ENCODE results near the gene SENP5. TPM values are rescaled to one million over a fixed set of nuclear protein-coding genes. Genes with fewer than 3 reads are reported as not detected.

Gene SENP5
- total RNA-seq, 1 donor from 2014 or later = 39.2 TPM

DNA sequence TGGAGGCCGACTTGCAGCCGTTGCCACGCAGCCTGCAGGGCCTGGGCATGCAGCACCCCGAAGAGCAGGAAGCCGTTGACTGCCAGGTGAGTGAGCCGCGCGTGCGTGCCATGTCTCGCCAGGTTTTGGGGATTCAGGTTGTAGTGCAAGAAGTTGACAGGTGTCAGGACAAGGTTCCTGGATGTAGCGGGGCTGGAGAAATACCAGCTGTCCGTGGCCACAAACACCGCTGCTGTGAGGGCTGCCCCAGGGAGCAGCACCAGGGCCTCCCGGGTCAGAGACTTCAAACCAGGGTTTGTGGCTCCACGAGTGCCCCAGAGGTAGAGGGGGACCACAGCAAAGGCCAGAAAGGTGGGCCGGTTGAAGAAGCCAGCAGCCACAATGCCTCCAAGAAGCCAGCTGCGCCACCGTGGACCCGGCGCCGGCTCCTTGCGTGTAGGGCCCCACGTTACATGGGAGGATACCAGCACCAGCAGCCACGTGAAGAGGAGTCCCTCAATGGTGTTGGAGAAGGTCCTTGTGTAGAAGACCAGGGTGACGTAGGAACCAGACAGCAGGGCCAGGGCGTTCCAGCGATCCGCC, 80.2 kb downstream of the SENP5 start:
- no peak for DNase-seq (ENCODE audit: low read depth)
- no peak overlapping the region for H3K4me3 ChIP-seq (ENCODE audit: low read depth, low read length)
- TF ChIP-seq, protein P1, sequence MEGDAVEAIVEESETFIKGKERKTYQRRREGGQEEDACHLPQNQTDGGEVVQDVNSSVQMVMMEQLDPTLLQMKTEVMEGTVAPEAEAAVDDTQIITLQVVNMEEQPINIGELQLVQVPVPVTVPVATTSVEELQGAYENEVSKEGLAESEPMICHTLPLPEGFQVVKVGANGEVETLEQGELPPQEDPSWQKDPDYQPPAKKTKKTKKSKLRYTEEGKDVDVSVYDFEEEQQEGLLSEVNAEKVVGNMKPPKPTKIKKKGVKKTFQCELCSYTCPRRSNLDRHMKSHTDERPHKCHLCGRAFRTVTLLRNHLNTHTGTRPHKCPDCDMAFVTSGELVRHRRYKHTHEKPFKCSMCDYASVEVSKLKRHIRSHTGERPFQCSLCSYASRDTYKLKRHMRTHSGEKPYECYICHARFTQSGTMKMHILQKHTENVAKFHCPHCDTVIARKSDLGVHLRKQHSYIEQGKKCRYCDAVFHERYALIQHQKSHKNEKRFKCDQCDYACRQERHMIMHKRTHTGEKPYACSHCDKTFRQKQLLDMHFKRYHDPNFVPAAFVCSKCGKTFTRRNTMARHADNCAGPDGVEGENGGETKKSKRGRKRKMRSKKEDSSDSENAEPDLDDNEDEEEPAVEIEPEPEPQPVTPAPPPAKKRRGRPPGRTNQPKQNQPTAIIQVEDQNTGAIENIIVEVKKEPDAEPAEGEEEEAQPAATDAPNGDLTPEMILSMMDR (IDR thresholded peaks at IDR 0.05; ENCODE audit: insufficient read depth, low read length, severe bottlenecking) = no peak
- FAIRE-seq = no peak
- H3K36me3 ChIP-seq (ENCODE audit: control insufficient read depth, insufficient read depth, low read length) = no peaks in the 10 kb centered on the region
- H3K27me3 ChIP-seq (ENCODE audit: control insufficient read depth, insufficient read depth, low read length) = no peaks in the 10 kb centered on the region

- Histone ChIP-seq H3K4me3 (ENCODE audit: low read depth, low read length) (no peak overlapping the region), H3K36me3 (ENCODE audit: control insufficient read depth, insufficient read depth, low read length) (no peaks in the 10 kb centered on the region), H3K27me3 (ENCODE audit: control insufficient read depth, insufficient read depth, low read length) (no peaks in the 10 kb centered on the region)
- TF ChIP-seq, protein P1 (IDR thresholded peaks at IDR 0.05; ENCODE audit: insufficient read depth, low read length, severe bottlenecking) = peak; percentile 27
- FAIRE-seq = no peak
- no peak for DNase-seq (ENCODE audit: low read depth)
Observed at GRCh38 chr3:196948442-196949284, 80.9 kb downstream of the SENP5 start.

- FAIRE-seq (no peak), DNase-seq (ENCODE audit: low read depth) (no peak)
- H3K4me3 ChIP-seq (ENCODE audit: low read depth, low read length) = no peak overlapping the region
- TF ChIP-seq, protein P1 (IDR thresholded peaks at IDR 0.05; ENCODE audit: insufficient read depth, low read length, severe bottlenecking) = no peak
- no peaks in the 10 kb centered on the region for H3K36me3 ChIP-seq (ENCODE audit: control insufficient read depth, insufficient read depth, low read length)
- no peaks in the 10 kb centered on the region for H3K27me3 ChIP-seq (ENCODE audit: control insufficient read depth, insufficient read depth, low read length)
Observed at GRCh38 chr3:196949285-196949619, 81.5 kb downstream of the SENP5 start.

- Histone ChIP-seq H3K36me3 (ENCODE audit: control insufficient read depth, insufficient read depth, low read length) (no peaks in the 10 kb centered on the region), H3K27me3 (ENCODE audit: control insufficient read depth, insufficient read depth, low read length) (no peaks in the 10 kb centered on the region), H3K4me3 (ENCODE audit: low read depth, low read length) (no peak overlapping the region)
- peak; percentile 47 for FAIRE-seq
- no peak for DNase-seq (ENCODE audit: low read depth)
- TF ChIP-seq, protein P1 (IDR thresholded peaks at IDR 0.05; ENCODE audit: insufficient read depth, low read length, severe bottlenecking) = no peak
Observed at GRCh38 chr3:196949750-196950149, 82.0 kb downstream of the SENP5 start.

DNA sequence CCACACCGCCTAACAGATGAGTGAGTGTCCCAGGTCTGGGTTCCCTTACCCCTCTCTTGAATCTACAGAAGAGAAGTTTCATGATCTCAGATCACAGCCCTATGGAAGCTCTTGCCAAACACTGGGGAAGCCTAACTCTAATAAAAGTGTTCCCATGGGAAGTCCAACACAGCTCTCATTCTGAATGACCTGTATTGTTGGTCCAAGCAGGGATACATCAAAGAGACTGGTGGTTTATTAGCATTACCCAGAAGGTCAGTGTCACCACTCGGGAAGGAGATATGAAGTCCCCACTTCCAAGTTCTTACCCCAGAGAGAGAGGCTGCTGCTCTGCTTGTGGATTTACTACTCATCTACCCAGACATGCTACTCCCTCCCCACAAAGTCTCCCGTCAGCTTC, 83.7 kb downstream of the SENP5 start:
- H3K4me3 ChIP-seq (ENCODE audit: low read depth, low read length) = no peak overlapping the region
- peak; percentile 36 for FAIRE-seq
- DNase-seq (ENCODE audit: low read depth) = no peak
- TF ChIP-seq, protein P1 (IDR thresholded peaks at IDR 0.05; ENCODE audit: insufficient read depth, low read length, severe bottlenecking) = no peak
- no peaks in the 10 kb centered on the region for H3K27me3 ChIP-seq (ENCODE audit: control insufficient read depth, insufficient read depth, low read length)
- H3K36me3 ChIP-seq (ENCODE audit: control insufficient read depth, insufficient read depth, low read length) = no peaks in the 10 kb centered on the region

Data from bronchial epithelial cell (primary cell).